ENCODE measurements around the gene CLIP1. TPM values are rescaled to one million over a fixed set of nuclear protein-coding genes. Genes with fewer than 3 reads are reported as not detected.
"Not testable (repeated sequence)": the region's sequence is repeated elsewhere in the genome, so short reads cannot be mapped to it uniquely, and the experiment has no call there.

Gene CLIP1
- polyA plus RNA-seq, 1 of the 3 experiments (the other 2 are of a cell fraction) = 33.9 TPM

- TF ChIP-seq SIN3A (IDR thresholded peaks at IDR 0.05; ENCODE audit: borderline replicate concordance, low read depth, low read length) (no peak), MAX (IDR thresholded peaks at IDR 0.05; ENCODE audit: low read depth) (no peak), NRF1 (IDR thresholded peaks at IDR 0.05; ENCODE audit: low read depth, low read length) (no peak), RCOR1 (IDR thresholded peaks at IDR 0.05; ENCODE audit: low read length) (no peak), TEAD4 (IDR thresholded peaks at IDR 0.05; ENCODE audit: borderline replicate concordance, insufficient read depth) (no peak), TAF1 (IDR thresholded peaks at IDR 0.05; ENCODE audit: borderline replicate concordance, low read depth, low read length) (no peak), TCF12 (IDR thresholded peaks at IDR 0.05) (no peak)
- H2AFZ ChIP-seq (ENCODE audit: low read depth) = no peak overlapping the region
- H3K27ac ChIP-seq (ENCODE audit: low read depth in 2 of 2, low read length in 1 of 2) = peak overlapping the region in 1 of 2 experiments; percentile 82; a peak in 2 of 4 replicates
- 79% methylated on average over 10 of the region's 10 CpGs for WGBS (ENCODE audit: low lambda C conversion rate)
- H3K9me3 ChIP-seq = no peaks in the 10 kb centered on the region
- H3K4me3 ChIP-seq (ENCODE audit: low read depth in 2 of 2, low read length in 1 of 2) = no peak overlapping the region
- H4K20me1 ChIP-seq (ENCODE audit: insufficient read depth) = no peaks in the 10 kb centered on the region
- ChIA-PET CTCF (interaction anchor here (0.6 to 3.4 kb wide), 2 partner anchors 13 to 507 kb away, joined by 3 to 13 read pairs; no protein-coding TSS in a partner anchor), POLR2A (no interaction called here)
- no peak overlapping the region for H3K4me2 ChIP-seq
- no peaks in the 10 kb centered on the region for H3K27me3 ChIP-seq (ENCODE audit: insufficient read depth)
- no peak for DNase-seq
- H3K9ac ChIP-seq = no peak overlapping the region
- H3F3A ChIP-seq (replicated peaks; ENCODE audit: insufficient read depth) = peaks cover 19% of the 10 kb centered on the region
- no peaks in the 10 kb centered on the region for H3K9me2 ChIP-seq
- peaks cover 79% of the 10 kb centered on the region for H3K79me2 ChIP-seq (ENCODE audit: insufficient read depth)
- H3K4me1 ChIP-seq (ENCODE audit: control insufficient read depth in 1 of 2, insufficient read depth in 2 of 2, low read depth in 1 of 2, low read length in 1 of 2) = peaks cover 0 to 29% of the 10 kb centered on the region in 2 experiments; a peak in 1 of 4 replicates
- peaks cover 0 to 3% of the 10 kb centered on the region in 2 experiments for H3K36me3 ChIP-seq (replicated peaks in 1 of 2; ENCODE audit: control insufficient read depth in 1 of 2, insufficient read depth in 2 of 2, low read length in 1 of 2)
Observed at GRCh38 chr12:122368361-122369073, 54.0 kb downstream of the CLIP1 start.

DNA sequence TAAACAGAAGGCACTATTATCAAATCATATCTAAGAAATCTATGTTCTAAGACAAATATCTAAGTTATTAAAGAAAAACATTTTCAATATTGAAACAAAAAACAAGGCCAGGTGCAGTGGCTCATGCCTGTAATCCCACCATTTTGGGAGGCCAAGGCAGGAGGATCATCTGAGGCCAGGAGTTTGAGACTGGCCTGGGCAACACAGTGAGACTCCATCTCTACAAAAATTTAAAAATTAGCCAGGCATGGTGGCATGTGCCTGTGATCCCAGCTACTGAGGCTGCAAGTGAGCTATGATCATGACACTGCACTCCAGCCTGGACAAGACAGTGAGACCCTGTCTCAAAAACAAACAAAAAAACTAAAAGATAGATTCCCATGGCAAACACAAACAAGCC is 54.8 kb downstream of the CLIP1 start:
- H3K4me3 ChIP-seq (ENCODE audit: low read depth in 2 of 2, low read length in 1 of 2); H3K36me3 ChIP-seq (replicated peaks in 1 of 2; ENCODE audit: control insufficient read depth in 1 of 2, insufficient read depth in 2 of 2, low read length in 1 of 2); H3K9ac ChIP-seq; H3K9me3 ChIP-seq; H3K9me2 ChIP-seq; H3K27me3 ChIP-seq (ENCODE audit: insufficient read depth); H3K4me2 ChIP-seq; H2AFZ ChIP-seq (ENCODE audit: low read depth); H4K20me1 ChIP-seq (ENCODE audit: insufficient read depth); POLR2A ChIA-PET; DNase-seq: not testable (repeated sequence)
- Histone ChIP-seq H3K79me2 (ENCODE audit: insufficient read depth) (peaks cover 70% of the 10 kb centered on the region), H3F3A (replicated peaks; ENCODE audit: insufficient read depth) (peaks cover 19% of the 10 kb centered on the region), H3K4me1 (ENCODE audit: control insufficient read depth in 1 of 2, insufficient read depth in 2 of 2, low read depth in 1 of 2, low read length in 1 of 2) (peaks cover 0 to 29% of the 10 kb centered on the region in 2 experiments; a peak in 1 of 4 replicates), H3K27ac (ENCODE audit: low read depth in 2 of 2, low read length in 1 of 2) (peak overlapping the region in 1 of 2 experiments; percentile 82; a peak in 2 of 4 replicates)
- CTCF ChIA-PET = interaction anchor here (3.4 kb wide), 1 partner anchor 12 kb away, joined by 13 read pairs; no protein-coding TSS in a partner anchor

- H3K36me3 ChIP-seq (replicated peaks in 1 of 2; ENCODE audit: control insufficient read depth in 1 of 2, insufficient read depth in 2 of 2, low read length in 1 of 2) = no peaks in the 10 kb centered on the region
- no peak overlapping the region for H3K4me2 ChIP-seq
- no peak for DNase-seq
- peaks cover 67% of the 10 kb centered on the region for H3K79me2 ChIP-seq (ENCODE audit: insufficient read depth)
- no peaks in the 10 kb centered on the region for H3K9me3 ChIP-seq
- peak overlapping the region; percentile 4; the same call in 1 of the 2 replicates for H3K9ac ChIP-seq
- peaks cover 0 to 29% of the 10 kb centered on the region in 2 experiments; a peak in 1 of 4 replicates for H3K4me1 ChIP-seq (ENCODE audit: control insufficient read depth in 1 of 2, insufficient read depth in 2 of 2, low read depth in 1 of 2, low read length in 1 of 2)
- WGBS (ENCODE audit: low lambda C conversion rate) = 43% methylated on average over 3 of the region's 3 CpGs
- no peaks in the 10 kb centered on the region for H3K9me2 ChIP-seq
- no peak overlapping the region for H3K4me3 ChIP-seq (ENCODE audit: low read depth in 2 of 2, low read length in 1 of 2)
- no peak overlapping the region for H2AFZ ChIP-seq (ENCODE audit: low read depth)
- H3K27me3 ChIP-seq (ENCODE audit: insufficient read depth) = no peaks in the 10 kb centered on the region
- H3F3A ChIP-seq (replicated peaks; ENCODE audit: insufficient read depth) = peaks cover 19% of the 10 kb centered on the region
- no peaks in the 10 kb centered on the region for H4K20me1 ChIP-seq (ENCODE audit: insufficient read depth)
- H3K27ac ChIP-seq (ENCODE audit: low read depth in 2 of 2, low read length in 1 of 2) = peak overlapping the region; percentile 18 to 82; a peak in 3 of 4 replicates
- CTCF ChIA-PET = interaction anchor here (0.9 to 3.4 kb wide), 2 partner anchors 12 to 176 kb away, joined by 4 to 13 read pairs; no protein-coding TSS in a partner anchor
- POLR2A ChIA-PET = no interaction called here
- TF ChIP-seq, protein P1, sequence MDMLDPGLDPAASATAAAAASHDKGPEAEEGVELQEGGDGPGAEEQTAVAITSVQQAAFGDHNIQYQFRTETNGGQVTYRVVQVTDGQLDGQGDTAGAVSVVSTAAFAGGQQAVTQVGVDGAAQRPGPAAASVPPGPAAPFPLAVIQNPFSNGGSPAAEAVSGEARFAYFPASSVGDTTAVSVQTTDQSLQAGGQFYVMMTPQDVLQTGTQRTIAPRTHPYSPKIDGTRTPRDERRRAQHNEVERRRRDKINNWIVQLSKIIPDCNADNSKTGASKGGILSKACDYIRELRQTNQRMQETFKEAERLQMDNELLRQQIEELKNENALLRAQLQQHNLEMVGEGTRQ (IDR thresholded peaks at IDR 0.05; ENCODE audit: borderline replicate concordance, low read depth, low read length) = no peak
- TF ChIP-seq GABPA (IDR thresholded peaks at IDR 0.05; ENCODE audit: low read depth) = no peak
- no peak for TF ChIP-seq FOXM1 (IDR thresholded peaks at IDR 0.05; ENCODE audit: low read depth)
- peak; percentile 70; the same call in 1 of the 2 replicates for TF ChIP-seq FOSL2 (IDR thresholded peaks at IDR 0.05; ENCODE audit: borderline replicate concordance, low read depth)
- TF ChIP-seq YY1 (IDR thresholded peaks at IDR 0.05; ENCODE audit: low read depth) = no peak
- no peak for TF ChIP-seq NFIC (IDR thresholded peaks at IDR 0.05; ENCODE audit: borderline replicate concordance)
- TF ChIP-seq, protein P2, sequence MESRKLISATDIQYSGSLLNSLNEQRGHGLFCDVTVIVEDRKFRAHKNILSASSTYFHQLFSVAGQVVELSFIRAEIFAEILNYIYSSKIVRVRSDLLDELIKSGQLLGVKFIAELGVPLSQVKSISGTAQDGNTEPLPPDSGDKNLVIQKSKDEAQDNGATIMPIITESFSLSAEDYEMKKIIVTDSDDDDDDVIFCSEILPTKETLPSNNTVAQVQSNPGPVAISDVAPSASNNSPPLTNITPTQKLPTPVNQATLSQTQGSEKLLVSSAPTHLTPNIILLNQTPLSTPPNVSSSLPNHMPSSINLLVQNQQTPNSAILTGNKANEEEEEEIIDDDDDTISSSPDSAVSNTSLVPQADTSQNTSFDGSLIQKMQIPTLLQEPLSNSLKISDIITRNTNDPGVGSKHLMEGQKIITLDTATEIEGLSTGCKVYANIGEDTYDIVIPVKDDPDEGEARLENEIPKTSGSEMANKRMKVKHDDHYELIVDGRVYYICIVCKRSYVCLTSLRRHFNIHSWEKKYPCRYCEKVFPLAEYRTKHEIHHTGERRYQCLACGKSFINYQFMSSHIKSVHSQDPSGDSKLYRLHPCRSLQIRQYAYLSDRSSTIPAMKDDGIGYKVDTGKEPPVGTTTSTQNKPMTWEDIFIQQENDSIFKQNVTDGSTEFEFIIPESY (IDR thresholded peaks at IDR 0.05; ENCODE audit: borderline replicate concordance, low read depth) = no peak
- TF ChIP-seq EP300 (IDR thresholded peaks at IDR 0.05; ENCODE audit: borderline replicate concordance in 1 of 2, low read depth in 1 of 2, low read length in 1 of 2) = peak in 1 of 2 experiments; percentile 16; a peak in 1 of 4 replicates
- TF ChIP-seq RAD21 (IDR thresholded peaks at IDR 0.05; ENCODE audit: low read length) = no peak
Observed at GRCh38 chr12:122366685-122367475, 55.6 kb downstream of the CLIP1 start.
